Prostate gland (tissue), 2 donors: ENCODE measurements around the gene MOG. TPM values are rescaled to one million over a fixed set of nuclear protein-coding genes. Genes with fewer than 3 reads are reported as not detected.
"Not testable (repeated sequence)": the region's sequence is repeated elsewhere in the genome, so short reads cannot be mapped to it uniquely, and the experiment has no call there.

Experiments
- DNase-seq: peaks from one replicate; pipeline ENCODE4 v3.0.0-alpha.2; 2019; ENCODE audit warnings: low spot score
- H3K27ac ChIP-seq, 2 donors: fragments of 200-600 bp; sonication (generic); 2 replicates each; pipeline ENCODE4 v1.5.1; 2017 to 2019
- H3K27me3 ChIP-seq: fragments of 200-600 bp; sonication (generic); replicated peaks from 2 replicates; pipeline ENCODE4 v1.5.1; 2019; ENCODE audit not compliant: insufficient read depth
- H3K36me3 ChIP-seq, 2 donors: fragments of 200-600 bp; sonication (generic); 1 replicate in 1 of 2; 2 replicates in 1 of 2; pipeline versions ENCODE4 v1.5.1 to v1.8.1; 2017 to 2019
- H3K4me1 ChIP-seq: fragments of 200-600 bp; sonication (generic); replicated peaks from 2 replicates; pipeline ENCODE4 v1.5.1; 2019
- H3K4me3 ChIP-seq, 2 donors: fragments of 200-600 bp; sonication (generic); 2 replicates each; pipeline ENCODE4 v1.5.1; 2017 to 2019
- H3K9me3 ChIP-seq: fragments of 200-600 bp; sonication (generic); 2 replicates; pipeline ENCODE4 v1.5.1; 2017
- POLR2A ChIP-seq: fragments of 450-650 bp; IDR thresholded peaks from one replicate; pipeline ENCODE4 v1.6.1; 2016; ENCODE audit warnings: antibody characterized with exemption, mild to moderate bottlenecking
- POLR2AphosphoS5 ChIP-seq: sonication (generic); formaldehyde crosslinking; IDR thresholded peaks from one replicate; pipeline ENCODE4 v1.6.1; 2017; ENCODE audit warnings: antibody characterized with exemption
- WGBS: methylation state at CpG from one replicate; pipeline ENCODE4 v1.1.5; 2018; 5-methylcytosine and 5-hydroxymethylcytosine counted together
- intact Hi-C: fragments of 100-400 bp; cut with DNase I; formaldehyde crosslinking; loops from one replicate; pipeline ENCODE4 v1.14.2; 2022
- total RNA-seq, 2 donors: library from RNA; depleted of rRNA; stranded (reverse); fragments of >200 nt; gene quantifications; one replicate each; pipeline ENCODE4 v1.1.0, GENCODE V29; 2016
- TF ChIP-seq, protein P1 (sequence below), 4 experiments: fragments of 200-600 bp in 2 of 4; fragments of 450-650 bp in 2 of 4; sonication (generic) in 2 of 4; IDR thresholded peaks; 1 replicate in 3 of 4; 2 replicates in 1 of 4; pipeline ENCODE4 v1.5.1; 2016 to 2019; ENCODE audit warnings: antibody characterized with exemption in 4 of 4, mild to moderate bottlenecking in 2 of 4, moderate library complexity in 2 of 4

MOG gene
- total RNA-seq, 2 donors from 2014 or later: not detected

- intact Hi-C loops: no loop called here
- Histone ChIP-seq H3K36me3 (no peaks in the 10 kb centered on the region), H3K4me3 (no peak overlapping the region), H3K9me3 (no peaks in the 10 kb centered on the region), H3K4me1 (no peaks in the 10 kb centered on the region), H3K27ac (no peak overlapping the region), H3K27me3 (no peaks in the 10 kb centered on the region)
- 66% methylated on average over 6 of the region's 6 CpGs for WGBS
- no peak for DNase-seq
- TF ChIP-seq, protein P1, sequence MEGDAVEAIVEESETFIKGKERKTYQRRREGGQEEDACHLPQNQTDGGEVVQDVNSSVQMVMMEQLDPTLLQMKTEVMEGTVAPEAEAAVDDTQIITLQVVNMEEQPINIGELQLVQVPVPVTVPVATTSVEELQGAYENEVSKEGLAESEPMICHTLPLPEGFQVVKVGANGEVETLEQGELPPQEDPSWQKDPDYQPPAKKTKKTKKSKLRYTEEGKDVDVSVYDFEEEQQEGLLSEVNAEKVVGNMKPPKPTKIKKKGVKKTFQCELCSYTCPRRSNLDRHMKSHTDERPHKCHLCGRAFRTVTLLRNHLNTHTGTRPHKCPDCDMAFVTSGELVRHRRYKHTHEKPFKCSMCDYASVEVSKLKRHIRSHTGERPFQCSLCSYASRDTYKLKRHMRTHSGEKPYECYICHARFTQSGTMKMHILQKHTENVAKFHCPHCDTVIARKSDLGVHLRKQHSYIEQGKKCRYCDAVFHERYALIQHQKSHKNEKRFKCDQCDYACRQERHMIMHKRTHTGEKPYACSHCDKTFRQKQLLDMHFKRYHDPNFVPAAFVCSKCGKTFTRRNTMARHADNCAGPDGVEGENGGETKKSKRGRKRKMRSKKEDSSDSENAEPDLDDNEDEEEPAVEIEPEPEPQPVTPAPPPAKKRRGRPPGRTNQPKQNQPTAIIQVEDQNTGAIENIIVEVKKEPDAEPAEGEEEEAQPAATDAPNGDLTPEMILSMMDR (IDR thresholded peaks at IDR 0.05): no peak
- TF ChIP-seq POLR2AphosphoS5 (no peak), POLR2A (no peak)
Measured at GRCh38 chr6:29655658-29656057, 1.2 kb upstream of the MOG start.

- Histone ChIP-seq H3K4me3 (no peak overlapping the region), H3K9me3 (no peaks in the 10 kb centered on the region), H3K36me3 (no peaks in the 10 kb centered on the region), H3K4me1 (no peaks in the 10 kb centered on the region), H3K27me3 (no peaks in the 10 kb centered on the region), H3K27ac (no peak overlapping the region)
- 51% methylated on average over 2 of the region's 2 CpGs for WGBS
- no peak for DNase-seq
- no peak for TF ChIP-seq POLR2A
- TF ChIP-seq, protein P1 (IDR thresholded peaks at IDR 0.05): no peak
- TF ChIP-seq POLR2AphosphoS5: no peak
- intact Hi-C loops: no loop called here
Measured at GRCh38 chr6:29656157-29656556, 735 bp upstream of the MOG start.

- intact Hi-C loops: no loop called here
- Histone ChIP-seq H3K36me3 (no peaks in the 10 kb centered on the region), H3K27ac (no peak overlapping the region), H3K4me1 (no peaks in the 10 kb centered on the region), H3K9me3 (no peaks in the 10 kb centered on the region), H3K27me3 (no peaks in the 10 kb centered on the region), H3K4me3 (no peak overlapping the region)
- 62% methylated on average over 3 of the region's 3 CpGs for WGBS
- TF ChIP-seq POLR2AphosphoS5: no peak
- no peak for TF ChIP-seq POLR2A
- TF ChIP-seq, protein P1 (IDR thresholded peaks at IDR 0.05): no peak
- no peak for DNase-seq
Measured at GRCh38 chr6:29661071-29661470, 4.2 kb downstream of the MOG start.

DNA sequence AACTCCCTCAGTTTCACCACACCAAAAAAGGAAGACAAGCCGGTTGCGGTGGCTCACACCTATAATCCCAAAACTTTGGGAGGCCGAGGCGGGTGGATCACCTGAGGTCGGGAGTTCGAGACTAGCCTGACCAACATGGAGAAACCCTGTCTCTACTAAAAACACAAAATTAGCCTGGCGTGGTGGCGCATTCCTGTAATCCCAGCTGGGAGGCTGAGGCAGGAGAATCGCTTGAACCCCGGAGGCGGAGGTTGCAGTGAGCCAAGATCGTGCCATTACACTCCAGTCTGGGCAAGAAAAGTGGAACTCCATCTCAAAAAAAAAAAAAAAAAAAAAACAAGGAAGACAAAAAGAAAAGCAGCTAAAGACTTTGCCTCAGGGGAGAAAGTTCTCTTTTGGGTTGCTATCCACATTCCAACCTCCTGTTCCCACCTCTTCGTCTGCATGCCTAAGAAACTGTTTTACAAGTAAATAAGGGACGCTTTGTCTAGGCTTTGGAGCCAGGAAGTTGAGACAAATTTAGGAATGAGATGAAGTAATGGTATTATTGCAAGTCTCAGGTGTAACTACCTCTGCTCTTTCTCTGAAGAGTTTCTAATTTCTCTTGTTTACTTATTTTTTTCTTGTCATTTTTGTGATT is 4.7 kb downstream of the MOG start:
- DNase-seq: peak; percentile 25
- H3K27ac ChIP-seq, intact Hi-C loops, H3K4me3 ChIP-seq, H3K36me3 ChIP-seq, H3K27me3 ChIP-seq, H3K4me1 ChIP-seq, H3K9me3 ChIP-seq: not testable (repeated sequence)
- WGBS: 36% methylated on average over 14 of the region's 14 CpGs
- TF ChIP-seq POLR2AphosphoS5: peak; percentile 60

DNA sequence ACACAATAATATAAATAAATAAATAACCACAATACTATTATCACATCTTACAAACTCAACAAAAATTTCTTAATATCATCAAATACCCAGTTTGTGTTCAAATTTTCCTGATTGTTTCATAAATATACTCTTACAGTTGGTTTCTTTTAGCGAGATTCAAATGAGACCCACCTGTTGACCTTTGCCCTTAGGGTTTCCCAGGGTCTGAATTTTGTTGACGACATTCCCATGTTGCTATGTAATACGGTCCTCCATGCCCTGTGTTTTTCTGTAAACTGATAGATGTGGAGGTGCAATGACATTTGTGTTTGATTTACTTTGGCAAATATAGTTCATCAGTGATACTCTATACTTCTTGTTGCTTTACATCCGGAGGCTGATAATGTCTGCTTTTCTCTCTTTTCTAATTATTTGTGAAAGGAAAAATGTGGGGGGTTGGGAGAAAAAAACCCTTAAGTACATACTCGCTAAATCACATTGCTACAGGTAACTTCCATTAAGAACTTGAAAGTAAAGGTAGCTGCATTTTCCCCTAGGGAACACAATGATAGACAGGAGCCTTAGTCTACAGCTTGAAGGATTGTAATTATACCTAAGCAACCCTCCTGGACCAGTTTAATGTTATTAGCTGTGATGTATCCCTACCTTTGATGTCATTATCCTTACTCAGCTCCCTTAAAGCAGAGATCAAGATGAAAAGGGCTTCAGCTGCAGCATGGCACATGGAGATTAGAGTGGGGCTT is 6.6 kb downstream of the MOG start:
- Histone ChIP-seq H3K27me3 (no peaks in the 10 kb centered on the region), H3K9me3 (no peaks in the 10 kb centered on the region), H3K36me3 (no peaks in the 10 kb centered on the region), H3K4me1 (no peaks in the 10 kb centered on the region), H3K4me3 (no peak overlapping the region), H3K27ac (no peak overlapping the region)
- 62% methylated on average over 5 of the region's 5 CpGs for WGBS
- DNase-seq: no peak
- intact Hi-C loops: no loop called here
- TF ChIP-seq, protein P1 (IDR thresholded peaks at IDR 0.05): no peak
- TF ChIP-seq POLR2A: no peak
